Measurements from ENCODE around the gene HTR5A. TPM values are rescaled to one million over a fixed set of nuclear protein-coding genes. Genes with fewer than 3 reads are reported as not detected.

The HTR5A gene
- total RNA-seq, 2 experiments from 2014 or later = not detected

- H3K4me1 Mint-ChIP-seq (ENCODE audit: low read depth) = no peaks in the 10 kb centered on the region
- peaks cover 16% of the 10 kb centered on the region for H3K27me3 Mint-ChIP-seq
- H3K27ac Mint-ChIP-seq = no peak overlapping the region
- no peaks in the 10 kb centered on the region for H3K36me3 Mint-ChIP-seq (ENCODE audit: low read depth)
- TF ChIP-seq, protein P1, sequence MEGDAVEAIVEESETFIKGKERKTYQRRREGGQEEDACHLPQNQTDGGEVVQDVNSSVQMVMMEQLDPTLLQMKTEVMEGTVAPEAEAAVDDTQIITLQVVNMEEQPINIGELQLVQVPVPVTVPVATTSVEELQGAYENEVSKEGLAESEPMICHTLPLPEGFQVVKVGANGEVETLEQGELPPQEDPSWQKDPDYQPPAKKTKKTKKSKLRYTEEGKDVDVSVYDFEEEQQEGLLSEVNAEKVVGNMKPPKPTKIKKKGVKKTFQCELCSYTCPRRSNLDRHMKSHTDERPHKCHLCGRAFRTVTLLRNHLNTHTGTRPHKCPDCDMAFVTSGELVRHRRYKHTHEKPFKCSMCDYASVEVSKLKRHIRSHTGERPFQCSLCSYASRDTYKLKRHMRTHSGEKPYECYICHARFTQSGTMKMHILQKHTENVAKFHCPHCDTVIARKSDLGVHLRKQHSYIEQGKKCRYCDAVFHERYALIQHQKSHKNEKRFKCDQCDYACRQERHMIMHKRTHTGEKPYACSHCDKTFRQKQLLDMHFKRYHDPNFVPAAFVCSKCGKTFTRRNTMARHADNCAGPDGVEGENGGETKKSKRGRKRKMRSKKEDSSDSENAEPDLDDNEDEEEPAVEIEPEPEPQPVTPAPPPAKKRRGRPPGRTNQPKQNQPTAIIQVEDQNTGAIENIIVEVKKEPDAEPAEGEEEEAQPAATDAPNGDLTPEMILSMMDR (IDR thresholded peaks at IDR 0.05) = no peak
- ATAC-seq (no peak), DNase-seq (no peak)
- POLR2A ChIA-PET = no interaction called here
- no peaks in the 10 kb centered on the region for H3K9me3 Mint-ChIP-seq
- intact Hi-C loops (cut with micrococcal nuclease) = no loop called here
- no peak overlapping the region for H3K4me3 Mint-ChIP-seq
- CTCF ChIA-PET = no interaction called here
These were observed 13.9 kb downstream of the HTR5A start for GRCh38 chr7:155084021-155084420.

DNA sequence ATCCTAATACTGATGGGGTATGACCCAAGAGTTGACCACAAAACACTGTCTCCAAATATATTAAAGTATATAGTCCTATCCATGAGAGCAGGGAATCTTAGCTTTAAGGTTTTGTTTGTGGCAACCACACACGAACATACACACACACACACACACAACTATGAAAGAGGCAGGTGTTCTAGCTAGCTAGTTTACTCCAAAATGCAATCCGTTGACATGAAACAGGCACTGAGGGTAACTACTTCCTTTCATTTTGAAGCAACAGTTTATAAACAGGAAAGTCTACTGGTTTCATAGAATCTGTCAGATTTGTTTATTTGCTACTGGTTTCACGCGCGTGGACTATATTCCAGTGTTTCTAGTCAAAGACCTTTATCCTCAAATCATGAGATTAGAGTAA lies 14.8 kb downstream of the HTR5A start:
- POLR2A ChIA-PET = no interaction called here
- Mint-ChIP-seq H3K4me3 (no peak overlapping the region), H3K36me3 (ENCODE audit: low read depth) (no peaks in the 10 kb centered on the region), H3K4me1 (ENCODE audit: low read depth) (no peaks in the 10 kb centered on the region), H3K9me3 (no peaks in the 10 kb centered on the region), H3K27ac (no peak overlapping the region), H3K27me3 (peaks cover 16% of the 10 kb centered on the region)
- no peak for ATAC-seq
- no peak for DNase-seq
- intact Hi-C loops (cut with micrococcal nuclease) = no loop called here
- CTCF ChIA-PET = no interaction called here
- TF ChIP-seq, protein P1 (IDR thresholded peaks at IDR 0.05) = no peak

GRCh38 chr7:155090684-155091083 lies 20.6 kb downstream of the HTR5A start:
- H3K27ac Mint-ChIP-seq = no peak overlapping the region
- H3K36me3 Mint-ChIP-seq (ENCODE audit: low read depth) = no peaks in the 10 kb centered on the region
- DNase-seq = peak; percentile 73
- H3K9me3 Mint-ChIP-seq = no peaks in the 10 kb centered on the region
- ChIA-PET CTCF (interaction anchor here (0.7 to 1.4 kb wide), 4 partner anchors 9 to 98 kb away, joined by 3 read pairs; partner anchors contain the start of gene HTR5A), POLR2A (no interaction called here)
- intact Hi-C loops (cut with micrococcal nuclease) = no loop called here
- peaks cover 11% of the 10 kb centered on the region for H3K4me1 Mint-ChIP-seq (ENCODE audit: low read depth)
- no peak overlapping the region for H3K4me3 Mint-ChIP-seq
- TF ChIP-seq, protein P1 (IDR thresholded peaks at IDR 0.05) = no peak
- ATAC-seq = peak; percentile 96
- peaks cover 17% of the 10 kb centered on the region for H3K27me3 Mint-ChIP-seq

GRCh38 chr7:155093596-155093995 lies 23.5 kb downstream of the HTR5A start:
- H3K27ac Mint-ChIP-seq = no peak overlapping the region
- ChIA-PET CTCF (interaction anchor here (1.0 to 1.3 kb wide), 2 partner anchors 141 to 180 kb away, joined by 3 read pairs; no protein-coding TSS in a partner anchor), POLR2A (no interaction called here)
- H3K9me3 Mint-ChIP-seq = no peaks in the 10 kb centered on the region
- DNase-seq = no peak
- TF ChIP-seq, protein P1 (IDR thresholded peaks at IDR 0.05) = no peak
- peaks cover 14% of the 10 kb centered on the region for H3K27me3 Mint-ChIP-seq
- intact Hi-C loops (cut with micrococcal nuclease) = no loop called here
- peaks cover 11% of the 10 kb centered on the region for H3K4me1 Mint-ChIP-seq (ENCODE audit: low read depth)
- no peaks in the 10 kb centered on the region for H3K36me3 Mint-ChIP-seq (ENCODE audit: low read depth)
- H3K4me3 Mint-ChIP-seq = no peak overlapping the region
- no peak for ATAC-seq

DNA sequence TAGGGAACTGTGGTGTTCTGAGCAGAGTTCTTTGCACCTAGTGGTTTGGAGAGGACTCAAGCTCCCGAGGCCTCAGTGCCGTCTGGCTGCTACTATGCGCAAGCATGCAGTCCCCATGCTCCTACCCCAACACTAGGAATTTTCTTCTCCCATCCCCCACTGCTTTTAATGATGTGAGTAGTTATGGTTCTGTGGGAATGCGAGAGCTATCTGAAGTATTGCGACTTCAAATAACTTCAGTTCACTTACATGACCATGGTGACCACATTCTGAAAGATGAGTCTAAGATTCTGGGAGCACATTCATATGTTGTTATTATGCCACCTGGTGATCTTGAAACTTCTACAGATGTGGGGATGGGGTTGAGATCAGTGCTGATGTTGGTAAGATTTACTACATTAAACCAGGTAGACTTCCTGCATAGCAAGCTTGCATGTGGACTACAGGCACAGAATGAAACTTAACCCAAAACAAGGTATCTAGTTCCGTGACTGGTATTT lies 24.6 kb downstream of the HTR5A start:
- TF ChIP-seq, protein P1 (IDR thresholded peaks at IDR 0.05) = no peak
- H3K27ac Mint-ChIP-seq = no peak overlapping the region
- DNase-seq (no peak), ATAC-seq (no peak)
- ChIA-PET CTCF (interaction anchor here (1.3 kb wide), 1 partner anchor 142 kb away, joined by 3 read pairs; no protein-coding TSS in a partner anchor), POLR2A (no interaction called here)
- H3K27me3 Mint-ChIP-seq = peaks cover 14% of the 10 kb centered on the region
- no peaks in the 10 kb centered on the region for H3K36me3 Mint-ChIP-seq (ENCODE audit: low read depth)
- no peaks in the 10 kb centered on the region for H3K9me3 Mint-ChIP-seq
- intact Hi-C loops (cut with micrococcal nuclease) = no loop called here
- no peak overlapping the region for H3K4me3 Mint-ChIP-seq
- H3K4me1 Mint-ChIP-seq (ENCODE audit: low read depth) = peaks cover 11% of the 10 kb centered on the region
